22Rv1 (cell line): ENCODE results near the gene DYNLT2B.

ENCODE experiments used
- CTCF ChIP-seq: fragments of 450-650 bp; IDR thresholded peaks from 2 replicates; pipeline ENCODE4 v1.5.1; 2017; ENCODE audit warnings: mild to moderate bottlenecking
- ZFX ChIP-seq: fragments of 450-650 bp; IDR thresholded peaks from 2 replicates; pipeline ENCODE4 v1.6.1; 2017; ENCODE audit warnings: antibody characterized with exemption, borderline replicate concordance

GRCh38 chr3:196348698-196349097, 30.7 kb upstream of the DYNLT2B start:
- TF ChIP-seq CTCF: no peak
- no peak for TF ChIP-seq ZFX
